OCI-LY1 (cell line): ENCODE results near the gene CENPX.

Experiments used
- EZH2 ChIP-seq: fragments of 200-600 bp; sonication (generic), shearing (Covaris generic); IDR thresholded peaks from 2 replicates; pipeline ENCODE4 v1.8.0; 2017; ENCODE audit warnings: borderline replicate concordance, mixed run types, mild to moderate bottlenecking, antibody characterized with exemption, low read length, moderate library complexity, mixed read lengths
- TF ChIP-seq, protein P1 (sequence below): fragments of 200-600 bp; sonication (generic), shearing (Covaris generic); IDR thresholded peaks from 2 replicates; pipeline ENCODE4 v1.5.1; 2017; ENCODE audit warnings: mild to moderate bottlenecking, antibody characterized with exemption, low read length, moderate library complexity, mixed read lengths

DNA sequence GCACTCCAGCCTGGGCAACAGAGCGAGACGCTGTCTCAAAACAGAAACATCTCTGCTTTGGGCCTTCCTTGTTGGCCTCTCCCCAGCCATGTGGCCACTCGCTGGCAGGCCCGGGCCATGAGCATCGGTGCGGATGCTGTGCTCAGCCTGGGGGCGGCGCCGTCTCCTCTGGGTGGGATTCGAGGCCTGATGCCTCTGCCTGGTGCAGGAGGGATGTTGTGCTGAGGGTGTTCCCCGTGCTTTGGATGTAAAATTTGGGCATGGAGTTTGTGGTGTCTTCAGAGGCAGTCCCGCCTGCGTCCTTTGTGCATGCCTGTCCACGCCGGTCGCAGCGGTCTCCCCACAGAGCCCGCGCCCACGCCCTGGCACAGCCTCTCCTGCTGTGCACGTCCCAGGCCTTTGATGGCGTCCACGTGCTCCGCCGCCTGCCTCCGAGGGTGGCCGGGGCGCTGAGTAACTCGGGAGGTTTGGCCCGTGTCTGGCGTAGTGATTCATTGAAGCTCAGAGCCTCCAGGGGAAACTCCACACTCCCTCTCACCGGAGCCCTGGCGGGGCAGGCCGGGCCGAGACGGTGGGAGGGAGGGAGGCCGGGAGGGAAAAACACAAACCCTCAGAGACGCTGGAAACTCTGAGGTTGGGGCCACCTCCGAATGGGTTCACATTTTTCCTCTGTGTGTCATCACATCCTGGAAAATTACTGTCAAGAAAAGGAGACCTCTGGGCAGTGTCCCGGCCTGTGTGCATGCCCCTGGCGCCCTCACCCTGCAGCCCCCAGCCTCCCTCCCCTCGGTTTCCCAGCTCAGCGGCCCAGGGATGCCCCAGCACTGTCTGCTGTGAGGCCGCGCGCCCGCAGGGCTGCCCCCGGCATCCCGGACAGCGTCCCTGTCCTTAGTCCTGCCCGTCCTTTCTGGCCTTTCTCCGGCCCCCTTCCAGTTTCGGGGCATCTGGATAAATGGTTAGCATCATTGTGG lies 19.0 kb downstream of the CENPX start:
- TF ChIP-seq EZH2, result no peak
- TF ChIP-seq, protein P1, sequence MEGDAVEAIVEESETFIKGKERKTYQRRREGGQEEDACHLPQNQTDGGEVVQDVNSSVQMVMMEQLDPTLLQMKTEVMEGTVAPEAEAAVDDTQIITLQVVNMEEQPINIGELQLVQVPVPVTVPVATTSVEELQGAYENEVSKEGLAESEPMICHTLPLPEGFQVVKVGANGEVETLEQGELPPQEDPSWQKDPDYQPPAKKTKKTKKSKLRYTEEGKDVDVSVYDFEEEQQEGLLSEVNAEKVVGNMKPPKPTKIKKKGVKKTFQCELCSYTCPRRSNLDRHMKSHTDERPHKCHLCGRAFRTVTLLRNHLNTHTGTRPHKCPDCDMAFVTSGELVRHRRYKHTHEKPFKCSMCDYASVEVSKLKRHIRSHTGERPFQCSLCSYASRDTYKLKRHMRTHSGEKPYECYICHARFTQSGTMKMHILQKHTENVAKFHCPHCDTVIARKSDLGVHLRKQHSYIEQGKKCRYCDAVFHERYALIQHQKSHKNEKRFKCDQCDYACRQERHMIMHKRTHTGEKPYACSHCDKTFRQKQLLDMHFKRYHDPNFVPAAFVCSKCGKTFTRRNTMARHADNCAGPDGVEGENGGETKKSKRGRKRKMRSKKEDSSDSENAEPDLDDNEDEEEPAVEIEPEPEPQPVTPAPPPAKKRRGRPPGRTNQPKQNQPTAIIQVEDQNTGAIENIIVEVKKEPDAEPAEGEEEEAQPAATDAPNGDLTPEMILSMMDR, result no peak
